Breast epithelium (tissue), 3 donors: Measurements from ENCODE around the gene S100A4.

Source experiments
- CTCF ChIP-seq, 3 donors: fragments of 450-650 bp; IDR thresholded peaks; one replicate each; pipeline ENCODE4 v1.5.1; 2016 to 2017; ENCODE audit warnings: antibody characterized with exemption in 3 of 3, mild to moderate bottlenecking in 3 of 3, moderate library complexity in 3 of 3
- POLR2A ChIP-seq: fragments of 450-650 bp; IDR thresholded peaks from one replicate; pipeline ENCODE4 v1.6.1; 2016; ENCODE audit warnings: antibody characterized with exemption, mild to moderate bottlenecking, moderate library complexity
- POLR2AphosphoS5 ChIP-seq, 3 donors: sonication (generic); formaldehyde crosslinking; IDR thresholded peaks; one replicate each; pipeline ENCODE4 v1.6.1; 2017; ENCODE audit warnings: antibody characterized with exemption in 3 of 3

DNA sequence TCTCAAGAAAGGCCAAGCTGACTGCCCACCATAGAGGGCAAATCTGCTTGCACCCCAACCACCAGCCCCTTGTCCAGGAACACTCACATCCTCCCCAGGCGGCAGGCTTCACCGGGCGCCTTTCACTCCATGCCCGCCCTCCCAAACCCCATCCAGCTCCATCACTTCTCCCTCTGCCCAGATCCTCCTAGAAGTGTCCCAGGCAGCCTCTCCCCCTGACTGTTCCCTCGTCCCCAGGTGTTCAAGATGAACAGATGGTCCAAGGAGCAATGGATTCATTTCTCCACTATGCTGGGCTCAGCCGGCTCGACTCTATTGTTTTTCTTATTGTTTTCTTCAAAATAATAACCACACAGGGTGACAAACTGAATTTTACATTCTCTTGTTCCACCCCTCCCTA lies 31.9 kb downstream of the S100A4 start:
- TF ChIP-seq CTCF (IDR thresholded peaks at IDR 0.05), result no peak
- TF ChIP-seq POLR2AphosphoS5 (IDR thresholded peaks at IDR 0.05), result no peak
- TF ChIP-seq POLR2A, result no peak
